ENCODE measurements around the gene USF3.

DNA sequence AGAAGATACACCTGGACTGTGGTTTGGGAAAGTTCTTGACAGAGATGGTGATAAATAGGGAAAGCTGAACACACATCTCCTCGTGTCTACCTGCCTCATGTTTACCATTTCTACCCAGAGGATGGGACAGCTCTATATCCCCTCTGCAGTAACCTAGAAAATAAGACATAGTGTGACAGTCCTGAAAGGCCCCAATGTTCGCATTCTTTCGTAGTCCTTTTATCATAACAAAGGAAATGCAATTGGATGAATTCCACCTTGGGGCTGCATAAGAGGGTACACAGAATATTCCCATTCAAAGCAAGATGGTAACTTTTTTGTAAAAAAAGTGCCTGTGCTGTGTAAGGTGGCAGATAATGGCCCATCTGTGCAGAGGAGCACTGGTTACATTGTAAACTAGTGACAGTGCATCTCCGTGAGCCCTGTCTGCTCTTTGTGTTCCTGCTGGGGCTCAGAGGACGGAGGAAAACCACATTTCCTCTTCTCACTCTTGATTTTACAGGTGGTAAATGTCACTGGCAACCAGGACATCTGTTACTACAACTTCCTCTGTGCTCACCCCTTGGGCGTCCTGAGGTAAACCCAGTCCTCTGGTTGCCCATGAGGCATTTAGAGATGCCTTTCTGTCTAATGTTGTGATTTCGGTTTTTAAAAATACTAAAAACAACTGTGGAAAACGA lies 89.8 kb downstream of the USF3 start:
- TF ChIP-seq CTCF (conservative IDR thresholded peaks at IDR 0.05; ENCODE audit: low read length) (no peak), EZH2phosphoT487 (IDR thresholded peaks at IDR 0.05; ENCODE audit: borderline replicate concordance) (no peak)
